Measurements from ENCODE around the gene GABBR2.
"Not testable (repeated sequence)": the region's sequence is repeated elsewhere in the genome, so short reads cannot be mapped to it uniquely, and the experiment has no call there.

Gene GABBR2

GRCh38 chr9:98280162-98280561, 428.6 kb downstream of the GABBR2 start:
- Mint-ChIP-seq H3K27ac (no peak overlapping the region), H3K27me3 (ENCODE audit: low read depth) (peaks cover 33% of the 10 kb centered on the region), H3K9me3 (no peaks in the 10 kb centered on the region), H3K36me3 (ENCODE audit: low read depth) (no peaks in the 10 kb centered on the region), H3K4me1 (ENCODE audit: low read depth) (no peaks in the 10 kb centered on the region), H3K4me3 (no peak overlapping the region)

- no peaks in the 10 kb centered on the region for H3K4me1 Mint-ChIP-seq (ENCODE audit: low read depth)
- H3K9me3 Mint-ChIP-seq = no peaks in the 10 kb centered on the region
- H3K4me3 Mint-ChIP-seq = no peak overlapping the region
- H3K27ac Mint-ChIP-seq = no peak overlapping the region
- H3K27me3 Mint-ChIP-seq (ENCODE audit: low read depth) = peaks cover 46% of the 10 kb centered on the region
- H3K36me3 Mint-ChIP-seq (ENCODE audit: low read depth) = no peaks in the 10 kb centered on the region
Measured at GRCh38 chr9:98276907-98277469, 431.7 kb downstream of the GABBR2 start.

- no peaks in the 10 kb centered on the region for H3K9me3 Mint-ChIP-seq
- H3K27me3 Mint-ChIP-seq (ENCODE audit: low read depth) = peaks cover 55% of the 10 kb centered on the region
- no peak overlapping the region for H3K27ac Mint-ChIP-seq
- H3K36me3 Mint-ChIP-seq (ENCODE audit: low read depth) = no peaks in the 10 kb centered on the region
- no peak overlapping the region for H3K4me3 Mint-ChIP-seq
- H3K4me1 Mint-ChIP-seq (ENCODE audit: low read depth) = no peaks in the 10 kb centered on the region
Measured at GRCh38 chr9:98275159-98275558, 433.6 kb downstream of the GABBR2 start.

GRCh38 chr9:98272083-98272482, 436.7 kb downstream of the GABBR2 start:
- Mint-ChIP-seq H3K4me1 (ENCODE audit: low read depth) (no peaks in the 10 kb centered on the region), H3K36me3 (ENCODE audit: low read depth) (no peaks in the 10 kb centered on the region), H3K27ac (no peak overlapping the region), H3K4me3 (no peak overlapping the region), H3K27me3 (ENCODE audit: low read depth) (peaks cover 60% of the 10 kb centered on the region), H3K9me3 (no peaks in the 10 kb centered on the region)

GRCh38 chr9:98271479-98271878, 437.3 kb downstream of the GABBR2 start:
- no peak overlapping the region for H3K4me3 Mint-ChIP-seq
- H3K36me3 Mint-ChIP-seq (ENCODE audit: low read depth) = no peaks in the 10 kb centered on the region
- no peaks in the 10 kb centered on the region for H3K4me1 Mint-ChIP-seq (ENCODE audit: low read depth)
- no peak overlapping the region for H3K27ac Mint-ChIP-seq
- peaks cover 57% of the 10 kb centered on the region for H3K27me3 Mint-ChIP-seq (ENCODE audit: low read depth)
- no peaks in the 10 kb centered on the region for H3K9me3 Mint-ChIP-seq

GRCh38 chr9:98270284-98270683, 438.5 kb downstream of the GABBR2 start:
- H3K27me3 Mint-ChIP-seq (ENCODE audit: low read depth) = peaks cover 56% of the 10 kb centered on the region
- not testable (repeated sequence) for H3K4me1 Mint-ChIP-seq (ENCODE audit: low read depth); H3K4me3 Mint-ChIP-seq; H3K9me3 Mint-ChIP-seq; H3K36me3 Mint-ChIP-seq (ENCODE audit: low read depth); H3K27ac Mint-ChIP-seq

- H3K4me3 Mint-ChIP-seq; H3K36me3 Mint-ChIP-seq (ENCODE audit: low read depth); H3K4me1 Mint-ChIP-seq (ENCODE audit: low read depth); H3K27ac Mint-ChIP-seq; H3K9me3 Mint-ChIP-seq: not testable (repeated sequence)
- peaks cover 50% of the 10 kb centered on the region for H3K27me3 Mint-ChIP-seq (ENCODE audit: low read depth)
Measured at GRCh38 chr9:98269652-98270051, 439.1 kb downstream of the GABBR2 start.

- H3K4me3 Mint-ChIP-seq; H3K36me3 Mint-ChIP-seq (ENCODE audit: low read depth); H3K27ac Mint-ChIP-seq; H3K4me1 Mint-ChIP-seq (ENCODE audit: low read depth); H3K9me3 Mint-ChIP-seq: not testable (repeated sequence)
- peaks cover 44% of the 10 kb centered on the region for H3K27me3 Mint-ChIP-seq (ENCODE audit: low read depth)
Measured at GRCh38 chr9:98267556-98267955, 441.2 kb downstream of the GABBR2 start.

GRCh38 chr9:98264516-98264915, 444.2 kb downstream of the GABBR2 start:
- no peak overlapping the region for H3K4me3 Mint-ChIP-seq
- peaks cover 20% of the 10 kb centered on the region for H3K27me3 Mint-ChIP-seq (ENCODE audit: low read depth)
- H3K9me3 Mint-ChIP-seq = no peaks in the 10 kb centered on the region
- no peak overlapping the region for H3K27ac Mint-ChIP-seq
- peaks cover 3% of the 10 kb centered on the region for H3K4me1 Mint-ChIP-seq (ENCODE audit: low read depth)
- no peaks in the 10 kb centered on the region for H3K36me3 Mint-ChIP-seq (ENCODE audit: low read depth)

- Mint-ChIP-seq H3K27me3 (ENCODE audit: low read depth) (peaks cover 14% of the 10 kb centered on the region), H3K36me3 (ENCODE audit: low read depth) (no peaks in the 10 kb centered on the region), H3K27ac (no peak overlapping the region), H3K9me3 (no peaks in the 10 kb centered on the region), H3K4me3 (no peak overlapping the region), H3K4me1 (ENCODE audit: low read depth) (peaks cover 3% of the 10 kb centered on the region)
Measured at GRCh38 chr9:98263482-98264357, 445.0 kb downstream of the GABBR2 start.

- no peak overlapping the region for H3K27ac Mint-ChIP-seq
- no peaks in the 10 kb centered on the region for H3K9me3 Mint-ChIP-seq
- H3K4me1 Mint-ChIP-seq (ENCODE audit: low read depth) = peaks cover 3% of the 10 kb centered on the region
Measured at GRCh38 chr9:98263080-98263479, 445.7 kb downstream of the GABBR2 start.

GRCh38 chr9:98262056-98262455, 446.7 kb downstream of the GABBR2 start:
- Mint-ChIP-seq H3K36me3 (ENCODE audit: low read depth) (no peaks in the 10 kb centered on the region), H3K27ac (no peak overlapping the region), H3K4me1 (ENCODE audit: low read depth) (peaks cover 3% of the 10 kb centered on the region), H3K27me3 (ENCODE audit: low read depth) (peaks cover 7% of the 10 kb centered on the region), H3K9me3 (no peaks in the 10 kb centered on the region), H3K4me3 (no peak overlapping the region)

More at GRCh38 chr9:98263080-98263479, 445.7 kb downstream of the GABBR2 start:
- Mint-ChIP-seq H3K36me3 (ENCODE audit: low read depth) (no peaks in the 10 kb centered on the region), H3K27me3 (ENCODE audit: low read depth) (peaks cover 10% of the 10 kb centered on the region), H3K4me3 (no peak overlapping the region)

GRCh38 chr9:98260635-98261034, 448.1 kb downstream of the GABBR2 start:
- H3K9me3 Mint-ChIP-seq = no peaks in the 10 kb centered on the region
- no peak overlapping the region for H3K4me3 Mint-ChIP-seq

GRCh38 chr9:98259791-98260190, 448.9 kb downstream of the GABBR2 start:
- H3K27me3 Mint-ChIP-seq (ENCODE audit: low read depth) = peaks cover 3% of the 10 kb centered on the region
- H3K27ac Mint-ChIP-seq = no peak overlapping the region
- no peaks in the 10 kb centered on the region for H3K36me3 Mint-ChIP-seq (ENCODE audit: low read depth)
- no peak overlapping the region for H3K4me3 Mint-ChIP-seq
- H3K4me1 Mint-ChIP-seq (ENCODE audit: low read depth) = peaks cover 10% of the 10 kb centered on the region
- H3K9me3 Mint-ChIP-seq = no peaks in the 10 kb centered on the region

More at GRCh38 chr9:98260635-98261034, 448.1 kb downstream of the GABBR2 start:
- Mint-ChIP-seq H3K36me3 (ENCODE audit: low read depth) (no peaks in the 10 kb centered on the region), H3K4me1 (ENCODE audit: low read depth) (peaks cover 8% of the 10 kb centered on the region), H3K27me3 (ENCODE audit: low read depth) (peaks cover 3% of the 10 kb centered on the region), H3K27ac (no peak overlapping the region)

GRCh38 chr9:98256756-98257155, 452.0 kb downstream of the GABBR2 start:
- no peaks in the 10 kb centered on the region for H3K27me3 Mint-ChIP-seq (ENCODE audit: low read depth)
- peaks cover 29% of the 10 kb centered on the region for H3K4me1 Mint-ChIP-seq (ENCODE audit: low read depth)
- H3K9me3 Mint-ChIP-seq = no peaks in the 10 kb centered on the region
- peak overlapping the region; percentile 91 for H3K4me3 Mint-ChIP-seq
- H3K36me3 Mint-ChIP-seq (ENCODE audit: low read depth) = peaks cover 3% of the 10 kb centered on the region
- H3K27ac Mint-ChIP-seq = peak overlapping the region; percentile 93

All from T-helper 1 cell treated with Interleukin-12 subunit alpha and Interleukin-12 subunit beta and Interleukin-4 antibody, amounts not matched to agents 30 μg/mL and 1 μg/mL, for 36 hours (primary cell).